Prostate gland (tissue), 2 donors: Measurements from ENCODE around the gene MAGI2. TPM values are rescaled to one million over a fixed set of nuclear protein-coding genes. Genes with fewer than 3 reads are reported as not detected.

Source experiments
- DNase-seq: peaks from one replicate; pipeline ENCODE4 v3.0.0-alpha.2; 2019; ENCODE audit warnings: low spot score
- H3K27ac ChIP-seq, 2 donors: fragments of 200-600 bp; sonication (generic); 2 replicates each; pipeline ENCODE4 v1.5.1; 2017 to 2019
- H3K27me3 ChIP-seq: fragments of 200-600 bp; sonication (generic); replicated peaks from 2 replicates; pipeline ENCODE4 v1.5.1; 2019; ENCODE audit not compliant: insufficient read depth
- H3K36me3 ChIP-seq, 2 donors: fragments of 200-600 bp; sonication (generic); 1 replicate in 1 of 2; 2 replicates in 1 of 2; pipeline versions ENCODE4 v1.5.1 to v1.8.1; 2017 to 2019
- H3K4me1 ChIP-seq: fragments of 200-600 bp; sonication (generic); replicated peaks from 2 replicates; pipeline ENCODE4 v1.5.1; 2019
- H3K4me3 ChIP-seq, 2 donors: fragments of 200-600 bp; sonication (generic); 2 replicates each; pipeline ENCODE4 v1.5.1; 2017 to 2019
- H3K9me3 ChIP-seq: fragments of 200-600 bp; sonication (generic); 2 replicates; pipeline ENCODE4 v1.5.1; 2017
- CTCF ChIP-seq, 4 experiments: fragments of 200-600 bp in 2 of 4; fragments of 450-650 bp in 2 of 4; sonication (generic) in 2 of 4; IDR thresholded peaks; 1 replicate in 3 of 4; 2 replicates in 1 of 4; pipeline ENCODE4 v1.5.1; 2016 to 2019; ENCODE audit warnings: antibody characterized with exemption in 4 of 4, mild to moderate bottlenecking in 2 of 4, moderate library complexity in 2 of 4
- POLR2A ChIP-seq: fragments of 450-650 bp; IDR thresholded peaks from one replicate; pipeline ENCODE4 v1.6.1; 2016; ENCODE audit warnings: antibody characterized with exemption, mild to moderate bottlenecking
- POLR2AphosphoS5 ChIP-seq: sonication (generic); formaldehyde crosslinking; IDR thresholded peaks from one replicate; pipeline ENCODE4 v1.6.1; 2017; ENCODE audit warnings: antibody characterized with exemption
- WGBS: methylation state at CpG from one replicate; pipeline ENCODE4 v1.1.5; 2018; 5-methylcytosine and 5-hydroxymethylcytosine counted together
- intact Hi-C: fragments of 100-400 bp; cut with DNase I; formaldehyde crosslinking; loops from one replicate; pipeline ENCODE4 v1.14.2; 2022
- total RNA-seq, 2 donors: library from RNA; depleted of rRNA; stranded (reverse); fragments of >200 nt; gene quantifications; one replicate each; pipeline ENCODE4 v1.1.0, GENCODE V29; 2016

The MAGI2 gene
- total RNA-seq, 2 donors from 2014 or later, result 27.1 to 31.3 TPM

GRCh38 chr7:78179211-78179610 is 1274.3 kb downstream of the MAGI2 start:
- no peak overlapping the region for H3K27ac ChIP-seq
- no peak overlapping the region for H3K4me3 ChIP-seq
- WGBS, result 55% methylated on average over 5 of the region's 5 CpGs
- H3K4me1 ChIP-seq, result no peaks in the 10 kb centered on the region
- intact Hi-C loops, result loop anchor here (10.0 kb wide), 1 partner anchor 106 kb away; no protein-coding TSS in a partner anchor
- no peak for DNase-seq
- no peaks in the 10 kb centered on the region for H3K9me3 ChIP-seq
- TF ChIP-seq POLR2A (no peak), CTCF (IDR thresholded peaks at IDR 0.05) (no peak), POLR2AphosphoS5 (no peak)
- H3K27me3 ChIP-seq, result no peaks in the 10 kb centered on the region
- no peaks in the 10 kb centered on the region for H3K36me3 ChIP-seq

- H3K9me3 ChIP-seq, result no peaks in the 10 kb centered on the region
- intact Hi-C loops, result loop anchor here (10.0 kb wide), 1 partner anchor 106 kb away; no protein-coding TSS in a partner anchor
- TF ChIP-seq POLR2A (no peak), POLR2AphosphoS5 (no peak), CTCF (IDR thresholded peaks at IDR 0.05) (no peak)
- no peaks in the 10 kb centered on the region for H3K36me3 ChIP-seq
- H3K27me3 ChIP-seq, result no peaks in the 10 kb centered on the region
- 87% methylated on average over 2 of the region's 2 CpGs for whole genome bisulfite sequencing
- no peak overlapping the region for H3K27ac ChIP-seq
- H3K4me1 ChIP-seq, result no peaks in the 10 kb centered on the region
- DNase-seq, result no peak
- H3K4me3 ChIP-seq, result no peak overlapping the region
These were observed 1275.1 kb downstream of the MAGI2 start for GRCh38 chr7:78178319-78178718.

GRCh38 chr7:78176171-78176570 is 1277.3 kb downstream of the MAGI2 start:
- WGBS, result 31% methylated on average over 5 of the region's 5 CpGs
- Histone ChIP-seq H3K27me3 (no peaks in the 10 kb centered on the region), H3K4me3 (no peak overlapping the region), H3K27ac (no peak overlapping the region), H3K36me3 (no peaks in the 10 kb centered on the region), H3K4me1 (no peaks in the 10 kb centered on the region), H3K9me3 (no peaks in the 10 kb centered on the region)
- TF ChIP-seq CTCF (IDR thresholded peaks at IDR 0.05) (no peak), POLR2A (no peak), POLR2AphosphoS5 (no peak)
- intact Hi-C loops, result loop anchor here (10.0 kb wide), 1 partner anchor 109 kb away; no protein-coding TSS in a partner anchor
- no peak for DNase-seq

GRCh38 chr7:78175330-78176100 is 1278.0 kb downstream of the MAGI2 start:
- Histone ChIP-seq H3K9me3 (no peaks in the 10 kb centered on the region), H3K36me3 (no peaks in the 10 kb centered on the region), H3K4me1 (no peaks in the 10 kb centered on the region), H3K27me3 (no peaks in the 10 kb centered on the region), H3K27ac (no peak overlapping the region), H3K4me3 (no peak overlapping the region)
- 53% methylated on average over 10 of the region's 10 CpGs for WGBS
- intact Hi-C loops, result loop anchor here (10.0 kb wide), 1 partner anchor 109 kb away; no protein-coding TSS in a partner anchor
- no peak for DNase-seq
- TF ChIP-seq POLR2A (no peak), CTCF (IDR thresholded peaks at IDR 0.05) (no peak), POLR2AphosphoS5 (no peak)

GRCh38 chr7:78173666-78174065 is 1279.8 kb downstream of the MAGI2 start:
- no peaks in the 10 kb centered on the region for H3K27me3 ChIP-seq
- H3K27ac ChIP-seq, result no peak overlapping the region
- TF ChIP-seq POLR2A (no peak), POLR2AphosphoS5 (no peak), CTCF (IDR thresholded peaks at IDR 0.05) (no peak)
- intact Hi-C loops, result loop anchor here (10.0 kb wide), 1 partner anchor 111 kb away; no protein-coding TSS in a partner anchor
- H3K4me1 ChIP-seq, result no peaks in the 10 kb centered on the region
- no peaks in the 10 kb centered on the region for H3K36me3 ChIP-seq
- no peak overlapping the region for H3K4me3 ChIP-seq
- no peaks in the 10 kb centered on the region for H3K9me3 ChIP-seq
- 71% methylated on average over 5 of the region's 5 CpGs for WGBS
- no peak for DNase-seq
